Left ventricle myocardium superior (tissue), 1 donor: Measurements from ENCODE around the gene HTR4. TPM values are rescaled to one million over a fixed set of nuclear protein-coding genes. Genes with fewer than 3 reads are reported as not detected.
"Not testable (repeated sequence)": the region's sequence is repeated elsewhere in the genome, so short reads cannot be mapped to it uniquely, and the experiment has no call there.

Source experiments
- ATAC-seq: fragments of 200-7000 bp; cut with Tn5 transposase; one replicate; pipeline ENCODE4 v1.9.1; 2020; ENCODE audit warnings: mild to moderate bottlenecking, moderate library complexity
- DNase-seq: peaks from one replicate; pipeline ENCODE4 v3.0.0-alpha.2; 2020
- intact Hi-C: fragments of 100-400 bp; cut with micrococcal nuclease; formaldehyde crosslinking; loops from one replicate; pipeline ENCODE4 v1.11.0; 2022
- long read RNA-seq: library from polyadenylated mRNA; unstranded; transcript quantifications from one replicate; pipeline ENCODE4 v2.0.0, GENCODE V29; 2021
- total RNA-seq: library from RNA; stranded (reverse); fragmentation: NEBNext Ultra II Directional; extraction: Animal tissue kit (Norgen Biotek cat#: 25700); gene quantifications from one replicate; pipeline ENCODE4 v1.2.1, GENCODE V29; 2021
- donor health status: DM: no; HTN: yes; CAD: no; lungs with severe emphysema.

Gene HTR4
- not detected for total RNA-seq
- long read RNA-seq = 0 reads

- ATAC-seq = peak; percentile 59
- intact Hi-C loops = no loop called here
- no peak for DNase-seq
These were observed at the start of gene HTR4 for GRCh38 chr5:148653836-148654781. TSS of gene HTR4 (minus strand) at chr5:148654527. CDS start at chr5:148637014, 17,513 bp downstream.

GRCh38 chr5:148702019-148702596 is 47.8 kb upstream of the HTR4 start:
- no peak for DNase-seq
- intact Hi-C loops = no loop called here
- no peak for ATAC-seq

GRCh38 chr5:148699028-148699427 is 44.7 kb upstream of the HTR4 start:
- intact Hi-C loops = no loop called here
- DNase-seq = no peak
- no peak for ATAC-seq

DNA sequence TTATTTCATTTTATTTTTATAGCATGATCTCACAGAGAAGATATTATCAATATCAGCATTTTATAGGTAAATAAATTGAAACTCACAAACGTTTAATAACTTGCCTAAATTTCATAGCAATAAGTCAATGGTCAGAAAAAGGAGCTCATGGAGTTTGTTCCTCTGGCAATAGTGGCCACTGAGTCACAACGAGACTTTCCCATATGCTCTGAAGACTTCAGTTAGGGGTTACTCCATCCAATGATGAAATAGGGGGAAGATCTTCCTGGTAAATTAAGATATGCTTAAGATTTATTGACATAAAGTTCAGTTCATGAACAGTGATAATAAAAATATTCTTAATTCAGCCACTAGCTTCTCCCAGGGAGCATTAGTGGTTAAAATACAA is 43.5 kb upstream of the HTR4 start:
- DNase-seq (no peak), ATAC-seq (no peak)
- intact Hi-C loops = no loop called here

- ATAC-seq (peak; percentile 65), DNase-seq (no peak)
- intact Hi-C loops = no loop called here
These were observed 43.0 kb upstream of the HTR4 start for GRCh38 chr5:148697180-148697808.

DNA sequence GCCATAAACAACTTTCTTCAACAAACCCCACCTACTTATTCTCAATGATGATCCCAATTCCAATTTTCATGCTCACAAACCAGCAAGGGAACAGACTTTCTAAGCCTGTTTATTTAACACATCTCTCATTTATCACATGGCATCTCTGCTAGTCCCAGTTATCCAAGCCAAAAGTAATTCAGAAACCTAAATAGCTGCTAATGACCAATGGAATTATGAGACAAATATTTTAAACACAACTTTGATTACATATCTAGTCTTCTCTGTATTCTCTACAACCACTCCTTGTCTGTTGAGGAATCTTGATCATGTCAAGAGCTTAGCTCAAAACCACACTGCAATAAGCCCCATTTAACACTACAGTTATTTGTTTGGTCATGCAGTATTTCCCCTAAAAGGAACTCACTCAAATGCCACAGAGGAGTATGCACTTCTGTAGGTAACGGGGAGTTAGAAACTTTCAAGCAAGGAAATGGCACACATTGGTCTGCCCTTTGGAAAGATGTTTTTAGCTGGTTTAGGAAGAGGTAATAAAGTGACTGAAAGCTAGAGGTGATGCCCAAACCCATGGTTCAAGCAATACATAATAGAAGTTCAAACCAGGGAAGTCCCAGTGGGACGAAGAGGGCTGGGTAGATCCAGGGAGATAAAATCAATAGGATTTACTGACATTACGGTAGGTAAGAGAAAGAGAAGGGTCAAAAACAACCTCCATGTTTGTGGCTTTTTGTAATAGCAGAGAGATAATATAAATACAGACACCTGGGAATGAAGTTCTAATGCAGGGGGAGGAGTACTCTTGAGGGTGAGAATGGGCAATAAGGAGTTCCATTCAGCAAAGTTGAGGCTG is 42.1 kb upstream of the HTR4 start:
- no peak for ATAC-seq
- no peak for DNase-seq
- intact Hi-C loops = no loop called here

DNA sequence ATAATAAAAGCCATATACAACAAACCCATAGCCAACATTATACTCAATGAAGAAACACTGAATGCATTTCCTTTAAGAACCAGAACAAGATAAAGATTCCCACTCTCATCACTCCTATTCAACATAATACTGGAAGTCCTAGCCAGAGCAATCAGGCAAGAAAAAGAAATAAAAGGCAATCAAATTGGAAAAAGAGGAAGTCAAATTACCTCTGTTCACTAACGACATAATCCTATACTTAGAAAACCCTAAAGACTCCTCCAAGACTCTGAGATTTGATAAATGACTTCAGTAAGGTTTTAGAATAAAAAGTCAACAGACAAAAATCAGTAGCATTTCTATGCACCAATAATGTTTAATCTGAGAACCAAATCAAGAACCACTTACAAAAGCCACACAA is 36.6 kb upstream of the HTR4 start:
- ATAC-seq (no peak), DNase-seq (no peak)
- intact Hi-C loops = no loop called here

DNA sequence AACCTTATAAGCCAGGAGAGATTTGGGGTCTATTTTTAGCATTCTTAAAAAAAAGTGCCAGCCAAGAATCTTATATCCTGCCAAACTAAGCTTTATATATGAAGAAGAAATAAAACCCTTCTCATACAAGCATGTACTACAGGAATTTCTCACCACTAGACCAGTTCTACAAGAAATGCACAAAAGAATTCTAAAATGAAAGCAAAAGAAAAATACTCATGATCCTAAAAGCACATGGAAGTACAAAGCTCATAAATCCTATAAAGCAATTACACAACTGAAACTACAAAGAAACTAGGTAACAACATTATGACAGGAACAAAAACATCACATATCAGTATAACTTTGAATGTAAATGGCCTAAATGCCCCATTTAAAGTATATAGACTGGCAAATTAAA is 34.5 kb upstream of the HTR4 start:
- intact Hi-C loops = no loop called here
- DNase-seq (no peak), ATAC-seq (no peak)

GRCh38 chr5:148687871-148688270 is 33.5 kb upstream of the HTR4 start:
- intact Hi-C loops = no loop called here
- DNase-seq = no peak
- no peak for ATAC-seq

- DNase-seq = no peak
- intact Hi-C loops = no loop called here
- no peak for ATAC-seq
These were observed 33.1 kb upstream of the HTR4 start for GRCh38 chr5:148687427-148687826.

GRCh38 chr5:148686660-148687059 is 32.3 kb upstream of the HTR4 start:
- ATAC-seq (no peak), DNase-seq (no peak)
- intact Hi-C loops = no loop called here

DNA sequence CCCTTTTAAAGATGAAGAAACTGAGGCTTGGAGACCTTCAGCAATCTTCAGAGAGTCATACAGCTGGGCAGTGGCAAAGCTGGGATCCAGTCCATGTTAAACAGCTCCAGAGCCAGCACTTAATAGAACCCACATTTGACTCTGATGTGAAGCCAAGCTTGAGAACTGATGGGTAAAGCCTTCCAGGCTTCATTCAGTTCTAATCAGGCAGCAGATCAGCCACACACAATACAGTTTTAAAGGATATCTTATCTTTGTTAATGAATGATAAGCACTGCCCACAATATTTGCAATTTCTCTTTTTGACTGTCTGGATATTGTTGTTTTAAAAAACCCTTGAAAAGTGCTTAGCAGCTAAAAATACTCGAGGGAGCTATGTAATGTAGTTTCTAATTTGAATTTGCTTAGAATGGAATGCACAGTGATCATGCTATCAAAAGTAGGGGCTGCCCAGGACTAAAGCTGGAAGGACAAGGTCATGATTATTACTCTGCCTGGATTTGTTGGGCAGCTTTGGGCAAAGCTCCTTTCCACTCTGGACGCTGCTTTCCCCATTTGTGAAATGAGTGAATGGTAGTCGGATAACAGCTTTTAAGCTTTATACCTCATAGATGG is 31.3 kb upstream of the HTR4 start:
- no peak for DNase-seq
- intact Hi-C loops = no loop called here
- ATAC-seq = peak; percentile 94

GRCh38 chr5:148684528-148684927 is 30.2 kb upstream of the HTR4 start:
- no peak for ATAC-seq
- intact Hi-C loops = no loop called here
- no peak for DNase-seq

DNA sequence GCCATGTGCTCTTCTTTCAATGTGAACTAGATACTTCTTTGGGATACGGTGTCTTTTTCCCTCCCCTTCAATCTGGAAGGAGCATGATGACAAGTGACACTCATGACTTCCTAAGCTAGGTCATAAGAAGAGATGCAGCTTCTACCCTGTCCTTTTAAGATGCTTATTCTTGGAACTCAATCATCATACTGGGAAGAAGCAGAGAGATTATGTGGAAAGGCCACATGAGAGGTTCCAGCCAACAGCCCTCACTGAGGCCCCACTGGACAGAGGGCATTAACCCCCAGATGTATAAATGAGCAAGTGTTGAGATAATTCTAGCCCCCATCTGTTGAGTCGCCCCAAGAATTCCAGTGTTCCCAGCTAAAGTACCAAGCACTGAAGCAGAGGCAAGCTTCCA is 29.3 kb upstream of the HTR4 start:
- intact Hi-C loops = no loop called here

GRCh38 chr5:148682058-148683026 is 28.0 kb upstream of the HTR4 start:
- ATAC-seq (no peak), DNase-seq (no peak)
- intact Hi-C loops = no loop called here

More for the DNA sequence above, 29.3 kb upstream of the HTR4 start:
- no peak for ATAC-seq
- DNase-seq = no peak

DNA sequence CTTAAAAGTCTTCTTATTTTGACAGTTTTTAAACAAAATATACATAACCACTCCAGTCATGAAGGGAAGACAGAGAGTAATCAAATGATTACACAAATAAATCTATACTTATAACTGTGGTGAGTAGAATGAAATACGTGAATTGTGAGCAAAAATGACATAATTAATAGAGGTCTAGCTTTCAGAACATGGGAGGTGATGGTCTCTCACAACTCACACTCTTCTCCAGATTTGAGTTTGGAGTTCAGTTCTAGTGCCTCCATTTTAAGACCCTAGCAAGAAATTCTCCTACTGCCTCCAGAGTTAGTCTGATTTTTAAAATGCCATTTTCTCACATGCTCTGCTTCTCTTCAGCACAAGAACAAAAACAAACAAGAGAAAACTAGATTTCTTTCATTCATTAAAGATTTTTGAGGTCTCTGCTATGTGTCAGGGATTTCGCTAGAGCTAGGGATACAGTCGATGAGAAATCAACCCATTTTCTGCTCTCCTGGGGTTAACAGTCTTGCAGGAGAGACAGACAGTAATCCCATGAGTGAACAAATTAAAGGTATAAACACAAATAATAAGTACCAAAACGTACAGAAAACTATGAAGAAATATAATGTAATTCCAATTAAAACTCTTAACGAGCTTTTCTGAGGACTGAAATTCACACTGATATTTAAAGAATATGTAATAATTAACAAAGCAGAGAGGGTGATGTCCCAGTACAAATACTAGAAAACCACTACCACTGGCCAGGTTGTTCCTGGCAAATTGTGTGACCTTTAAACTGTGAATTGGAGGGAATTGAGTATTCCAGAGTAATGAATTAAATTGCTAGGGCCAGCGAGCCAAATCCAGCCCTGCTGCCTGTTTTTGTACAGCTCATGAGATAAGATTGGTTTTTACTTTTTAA is 27.1 kb upstream of the HTR4 start:
- ATAC-seq (no peak), DNase-seq (no peak)
- intact Hi-C loops = no loop called here

- DNase-seq, intact Hi-C loops, ATAC-seq: not testable (repeated sequence)
These were observed 19.4 kb upstream of the HTR4 start for GRCh38 chr5:148673704-148674103.
